K562 (cell line): ENCODE measurements around the gene IRS1. TPM values are rescaled to one million over a fixed set of nuclear protein-coding genes. Genes with fewer than 3 reads are reported as not detected.

Source experiments
- ATAC-seq: fragments of 200-7000 bp; cut with Tn5 transposase; 3 replicates; pipeline ENCODE4 v1.9.1; 2020; ENCODE audit warnings: moderate library complexity
- BruUV-seq: library from RNA; stranded (reverse); fragments of 400-500 nt; replicated peaks from 2 replicates; lab custom pipeline; 2021; lab: Mats Ljungman, UMichigan
- CTCF ChIA-PET: fragments of 300-600 bp; formaldehyde crosslinking; extraction: SDS; loops from one replicate; lab custom pipeline; 2021; ENCODE audit warnings: low intra/inter-chr PET ratio; lab: Yijun Ruan, JAX
- POLR2A ChIA-PET: fragments of 300-600, 350-650 bp; sonication (Branson Sonifier 250); formaldehyde crosslinking; extraction: SDS; loops from one replicate; lab custom pipeline; 2021; ENCODE audit warnings: antibody characterized with exemption, inconsistent platforms; lab: Yijun Ruan, JAX
- DNase-seq, 4 experiments: peaks; one replicate each; pipeline versions ENCODE4 v3.0.0 to v3.0.0-alpha.2; 2011 to 2018; ENCODE audit warnings: low spot score in 3 of 4, mixed read lengths in 3 of 4; ENCODE audit errors: extremely low read depth in 1 of 4
- FAIRE-seq: peaks from 2 replicates; lab custom pipeline; 2011; peaks lifted over from hg19 to GRCh38; lab: Jason Lieb, UNC
- H2AFZ ChIP-seq: 2 replicates; pipeline ENCODE4 v1.6.0; 2011; ENCODE audit warnings: low read depth, low read length, control low read depth, inconsistent platforms
- H3K27ac ChIP-seq: fragments of 200-600 bp; 3 replicates; pipeline ENCODE4 v1.8.0; 2011; ENCODE audit warnings: low read depth, mild to moderate bottlenecking, control low read depth, inconsistent platforms, low read length, moderate library complexity, mixed read lengths; ENCODE audit errors: extremely low read depth
- H3K27me3 ChIP-seq, 2 experiments: fragments of 300-600 bp in 1 of 2; 2 replicates in 1 of 2; 3 replicates in 1 of 2; pipeline versions ENCODE4 v1.6.0 to v1.8.0; 2011; ENCODE audit warnings: inconsistent platforms in 2 of 2, low read length in 2 of 2, mild to moderate bottlenecking in 1 of 2, mixed read lengths in 1 of 2, moderate library complexity in 1 of 2; ENCODE audit not compliant: control insufficient read depth in 2 of 2, insufficient read depth in 2 of 2
- H3K36me3 ChIP-seq: fragments of 300-600 bp; 3 replicates; pipeline ENCODE4 v1.8.0; 2011; ENCODE audit warnings: mild to moderate bottlenecking, low read length, inconsistent platforms; ENCODE audit not compliant: control insufficient read depth, insufficient read depth
- H3K4me1 ChIP-seq, 2 experiments: fragments of 200-600 bp in 1 of 2; replicated peaks in 1 of 2; 2 replicates in 1 of 2; 3 replicates in 1 of 2; pipeline versions ENCODE4 v1.5.1 to v1.8.0; 2011; ENCODE audit warnings: inconsistent platforms in 2 of 2, low read length in 2 of 2, mild to moderate bottlenecking in 1 of 2, mixed read lengths in 1 of 2, moderate library complexity in 1 of 2; ENCODE audit not compliant: control insufficient read depth in 2 of 2, insufficient read depth in 2 of 2
- H3K4me2 ChIP-seq: 2 replicates; pipeline ENCODE4 v1.6.1; 2011; ENCODE audit warnings: low read length, control low read depth, inconsistent platforms, mixed read lengths; ENCODE audit not compliant: insufficient read depth
- H3K4me3 ChIP-seq: fragments of 200-600 bp; sonication (generic), shearing (Covaris generic); 2 replicates; pipeline ENCODE4 v1.5.1; 2016; ENCODE audit warnings: control low read depth, inconsistent platforms
- H3K79me2 ChIP-seq: fragments of 200-600 bp; 3 replicates; pipeline ENCODE4 v1.8.0; 2011; ENCODE audit warnings: low read length, inconsistent platforms; ENCODE audit not compliant: control insufficient read depth, insufficient read depth
- H3K9ac ChIP-seq, 2 experiments: 2 replicates each; pipeline versions ENCODE4 v1.6.0 to v1.6.1; 2011; ENCODE audit warnings: low read depth in 2 of 2, low read length in 2 of 2, control low read depth in 1 of 2, inconsistent platforms in 1 of 2, mild to moderate bottlenecking in 1 of 2, mixed read lengths in 1 of 2; ENCODE audit not compliant: insufficient read depth in 1 of 2
- H3K9me1 ChIP-seq: one replicate; pipeline ENCODE4 v1.6.0; 2011; ENCODE audit warnings: inconsistent platforms, mild to moderate bottlenecking, low read length, moderate library complexity; ENCODE audit not compliant: control insufficient read depth, insufficient read depth
- H3K9me3 ChIP-seq: replicated peaks from 2 replicates; pipeline ENCODE4 v1.5.1; 2011; ENCODE audit warnings: low read depth, low read length, inconsistent platforms; ENCODE audit not compliant: control insufficient read depth, insufficient read depth
- H4K20me1 ChIP-seq: replicated peaks from 2 replicates; pipeline ENCODE4 v1.6.1; 2011; ENCODE audit warnings: low read length, inconsistent platforms, mixed read lengths; ENCODE audit not compliant: control insufficient read depth, insufficient read depth
- BMI1 ChIP-seq: fragments of 150-350 bp; IDR thresholded peaks from 2 replicates; pipeline ENCODE4 v1.6.1; 2014; ENCODE audit warnings: low read length
- CCAR2 ChIP-seq: fragments of 200-400 bp; formaldehyde crosslinking; IDR thresholded peaks from 2 replicates; pipeline ENCODE4 v1.6.1; 2017; ENCODE audit warnings: mild to moderate bottlenecking, low read depth, low read length
- JUND ChIP-seq, 2 experiments: IDR thresholded peaks; 2 replicates in 1 of 2; 3 replicates in 1 of 2; pipeline ENCODE4 v1.6.1; 2011; ENCODE audit warnings: borderline replicate concordance in 2 of 2, low read depth in 2 of 2, low read length in 2 of 2, improper control_type of control experiment in 1 of 2, missing biosample characterization in 1 of 2, missing genetic modification characterization in 1 of 2, missing genetic modification reagents in 1 of 2
- RBBP5 ChIP-seq: fragments of 200-600 bp; sonication (generic); IDR thresholded peaks from 2 replicates; pipeline ENCODE4 v1.6.1; 2012; ENCODE audit warnings: borderline replicate concordance, mild to moderate bottlenecking, low read length, control low read depth, inconsistent platforms; ENCODE audit not compliant: insufficient read depth, poor library complexity, severe bottlenecking
- RFX1 ChIP-seq: fragments of 450-650 bp; IDR thresholded peaks from 2 replicates; pipeline ENCODE4 v1.6.1; 2016; ENCODE audit warnings: mild to moderate bottlenecking, moderate library complexity
- SRSF1 ChIP-seq: fragments of 200-400 bp; formaldehyde crosslinking; IDR thresholded peaks from 2 replicates; pipeline ENCODE4 v1.6.1; 2017; ENCODE audit warnings: mild to moderate bottlenecking, low read depth, low read length, moderate library complexity
- STAT5B ChIP-seq: fragments of 250-450 bp; sonication (Bioruptor Pico); IDR thresholded peaks from 2 replicates; pipeline ENCODE4 v1.8.0; 2021; ENCODE audit warnings: mild to moderate bottlenecking, inconsistent platforms
- XRCC5 ChIP-seq: fragments of 200-400 bp; formaldehyde crosslinking; IDR thresholded peaks from 2 replicates; pipeline ENCODE4 v1.6.1; 2017; ENCODE audit warnings: low read depth, mild to moderate bottlenecking, low read length
- ZNF655 ChIP-seq: fragments of 250-450 bp; sonication (Bioruptor Pico); IDR thresholded peaks from 2 replicates; pipeline ENCODE4 v1.5.0; 2021
- WGBS: fragments of 100-300 bp; shearing (Covaris generic); methylation state at CpG from one replicate; pipeline ENCODE4 v1.1.6; 2016; ENCODE audit warnings: low coverage, mixed read lengths; ENCODE audit not compliant: insufficient coverage; ENCODE audit errors: missing lambda C conversion rate; 5-methylcytosine and 5-hydroxymethylcytosine counted together
- in situ Hi-C: fragments of 300-500 bp; cut with MboI; formaldehyde crosslinking; loops from 4 replicates; pipeline ENCODE4 v1.15.0; 2018; ENCODE audit warnings: inconsistent platforms, mixed read lengths
- intact Hi-C: fragments of 100-400 bp; cut with micrococcal nuclease; formaldehyde crosslinking; loops from 2 replicates; pipeline ENCODE4 v1.14.2; 2022
- polyA plus RNA-seq, 8 experiments: library from polyadenylated mRNA; depleted of rRNA in 4 of 8; stranded (reverse) in 5 of 8; unstranded in 3 of 8; fragments of >200 nt; fragmentation: Nextera tagmentation in 2 of 8; fragmentation: Illumina TruSeq in 1 of 8; extraction: Ambion mirVana in 2 of 8; extraction: Trizol in 1 of 8; gene quantifications; 2 replicates each; pipeline versions ENCODE4 v1.2.1 to v1.2.3, GENCODE V29; 2011 to 2014; ENCODE audit warnings: inconsistent platforms in 1 of 8, missing spikeins in 1 of 8
- total RNA-seq, 7 experiments: library from RNA; depleted of rRNA in 6 of 7; stranded (reverse); fragments of >200 nt in 6 of 7; fragmentation: Illumina TruSeq in 2 of 7; extraction: Trizol in 2 of 7; gene quantifications; 2 replicates each; pipeline versions ENCODE4 v1.2.1 to v1.2.3, GENCODE V29; 2011 to 2021; ENCODE audit warnings: low replicate concordance in 1 of 7
- TF ChIP-seq, protein P1 (sequence below): sonication (generic); formaldehyde crosslinking; IDR thresholded peaks from 2 replicates; pipeline ENCODE4 v1.8.1; 2023; ENCODE audit warnings: mild to moderate bottlenecking, missing genetic modification reagents
- TF ChIP-seq, protein P2 (sequence below): fragments of 250-450 bp; sonication (Bioruptor Pico); IDR thresholded peaks from 2 replicates; pipeline ENCODE4 v1.4.0; 2020; ENCODE audit warnings: mild to moderate bottlenecking, moderate library complexity, borderline replicate concordance

IRS1 gene
- total and polyA plus RNA-seq, 9 of the 15 experiments (the other 6 are each of a cell fraction or from before 2014, with no cell fraction given), result under 0.01 to 0.31 (median 0.08) TPM; not detected in 1

DNA sequence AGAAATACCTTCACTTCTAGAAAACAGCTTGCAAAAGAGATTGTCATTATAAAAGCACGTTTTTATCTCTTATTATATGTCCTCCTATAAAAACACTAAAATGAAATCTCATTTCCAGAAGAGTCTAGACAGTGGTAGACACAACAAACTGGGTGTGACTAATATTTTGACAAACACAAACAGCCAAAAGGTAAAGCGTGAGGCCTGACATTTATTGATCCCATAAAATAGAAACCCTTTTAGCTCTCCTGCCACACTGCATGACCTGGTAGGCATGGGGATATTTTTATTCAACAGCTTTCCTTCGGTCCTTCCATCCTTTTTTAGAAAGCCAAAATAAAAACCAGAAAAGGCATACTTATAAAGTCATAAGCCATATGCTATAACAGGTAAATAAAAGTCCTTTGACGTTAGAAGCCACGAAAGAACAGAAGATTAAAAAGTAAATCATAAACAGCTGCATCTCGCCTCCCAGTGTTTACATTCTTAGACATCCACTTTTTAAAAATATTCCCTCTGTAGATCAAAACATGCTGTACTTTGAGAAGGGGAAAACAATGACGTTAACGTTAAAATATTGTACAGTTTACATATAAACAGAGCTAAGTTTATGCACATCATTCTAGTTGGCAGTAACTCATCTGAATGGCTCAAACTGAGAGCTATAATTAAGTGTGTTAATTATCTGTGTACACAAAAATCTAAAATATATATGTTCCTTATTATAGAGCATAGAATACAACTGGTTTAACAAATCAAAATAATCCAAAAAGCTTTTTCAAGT lies 44.6 kb downstream of the IRS1 start (continued):
- TF ChIP-seq, protein P1, sequence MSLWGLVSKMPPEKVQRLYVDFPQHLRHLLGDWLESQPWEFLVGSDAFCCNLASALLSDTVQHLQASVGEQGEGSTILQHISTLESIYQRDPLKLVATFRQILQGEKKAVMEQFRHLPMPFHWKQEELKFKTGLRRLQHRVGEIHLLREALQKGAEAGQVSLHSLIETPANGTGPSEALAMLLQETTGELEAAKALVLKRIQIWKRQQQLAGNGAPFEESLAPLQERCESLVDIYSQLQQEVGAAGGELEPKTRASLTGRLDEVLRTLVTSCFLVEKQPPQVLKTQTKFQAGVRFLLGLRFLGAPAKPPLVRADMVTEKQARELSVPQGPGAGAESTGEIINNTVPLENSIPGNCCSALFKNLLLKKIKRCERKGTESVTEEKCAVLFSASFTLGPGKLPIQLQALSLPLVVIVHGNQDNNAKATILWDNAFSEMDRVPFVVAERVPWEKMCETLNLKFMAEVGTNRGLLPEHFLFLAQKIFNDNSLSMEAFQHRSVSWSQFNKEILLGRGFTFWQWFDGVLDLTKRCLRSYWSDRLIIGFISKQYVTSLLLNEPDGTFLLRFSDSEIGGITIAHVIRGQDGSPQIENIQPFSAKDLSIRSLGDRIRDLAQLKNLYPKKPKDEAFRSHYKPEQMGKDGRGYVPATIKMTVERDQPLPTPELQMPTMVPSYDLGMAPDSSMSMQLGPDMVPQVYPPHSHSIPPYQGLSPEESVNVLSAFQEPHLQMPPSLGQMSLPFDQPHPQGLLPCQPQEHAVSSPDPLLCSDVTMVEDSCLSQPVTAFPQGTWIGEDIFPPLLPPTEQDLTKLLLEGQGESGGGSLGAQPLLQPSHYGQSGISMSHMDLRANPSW (CRISPR knock-in tag), result no peak
- TF ChIP-seq ZNF655 (no peak), XRCC5 (no peak), RBBP5 (no peak)

DNA sequence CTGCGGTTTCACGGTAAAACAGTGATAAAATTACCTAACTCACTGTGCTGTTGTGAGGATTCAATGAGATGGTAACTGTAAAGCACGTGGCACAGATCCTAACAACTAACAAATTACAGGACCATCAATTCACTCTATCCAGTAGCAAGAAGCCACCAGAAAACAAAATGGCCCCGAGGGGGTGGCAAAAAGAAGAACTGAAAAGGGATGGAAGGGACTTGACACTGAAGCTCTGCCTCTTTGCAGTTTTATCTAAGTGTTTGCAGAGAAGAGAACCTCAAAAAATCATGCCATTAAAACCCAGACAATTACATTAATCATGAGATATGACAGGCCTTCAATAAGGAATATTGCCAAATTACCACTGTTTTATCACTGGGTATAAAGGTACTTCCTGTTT lies 46.7 kb downstream of the IRS1 start:
- H3K4me3 ChIP-seq, result no peak overlapping the region
- no peaks in the 10 kb centered on the region for H3K27me3 ChIP-seq
- H3K9me3 ChIP-seq, result no peaks in the 10 kb centered on the region
- H3K9me1 ChIP-seq, result no peaks in the 10 kb centered on the region
- intact Hi-C loops, result no loop called here
- FAIRE-seq (no peak), DNase-seq (no peak), ATAC-seq (no peak)
- POLR2A ChIA-PET, result no interaction called here
- H3K27ac ChIP-seq, result no peak overlapping the region
- CTCF ChIA-PET, result no interaction called here
- H3K4me1 ChIP-seq, result no peaks in the 10 kb centered on the region; a peak in 1 of 5 replicates
- no peaks in the 10 kb centered on the region for H4K20me1 ChIP-seq
- 6% methylated on average over 2 of the region's 4 CpGs for WGBS
- no TSS peak for BruUV-seq
- no peaks in the 10 kb centered on the region for H3K79me2 ChIP-seq
- H3K36me3 ChIP-seq, result no peaks in the 10 kb centered on the region
- H3K4me2 ChIP-seq, result no peak overlapping the region
- no peak overlapping the region for H3K9ac ChIP-seq
- in situ Hi-C loops, result no loop called here
- peak overlapping the region; percentile 39; the same call in 1 of the 2 replicates for H2AFZ ChIP-seq
- TF ChIP-seq RFX1 (no peak), JUND (IDR thresholded peaks at IDR 0.05; ENCODE audit: borderline replicate concordance, low read depth, low read length) (no peak), JUND (tag; IDR thresholded peaks at IDR 0.05; ENCODE audit: borderline replicate concordance, low read depth, low read length) (no peak), CCAR2 (no peak), SRSF1 (no peak), BMI1 (no peak), STAT5B (CRISPR knock-in tag) (no peak)
- TF ChIP-seq, protein P2, sequence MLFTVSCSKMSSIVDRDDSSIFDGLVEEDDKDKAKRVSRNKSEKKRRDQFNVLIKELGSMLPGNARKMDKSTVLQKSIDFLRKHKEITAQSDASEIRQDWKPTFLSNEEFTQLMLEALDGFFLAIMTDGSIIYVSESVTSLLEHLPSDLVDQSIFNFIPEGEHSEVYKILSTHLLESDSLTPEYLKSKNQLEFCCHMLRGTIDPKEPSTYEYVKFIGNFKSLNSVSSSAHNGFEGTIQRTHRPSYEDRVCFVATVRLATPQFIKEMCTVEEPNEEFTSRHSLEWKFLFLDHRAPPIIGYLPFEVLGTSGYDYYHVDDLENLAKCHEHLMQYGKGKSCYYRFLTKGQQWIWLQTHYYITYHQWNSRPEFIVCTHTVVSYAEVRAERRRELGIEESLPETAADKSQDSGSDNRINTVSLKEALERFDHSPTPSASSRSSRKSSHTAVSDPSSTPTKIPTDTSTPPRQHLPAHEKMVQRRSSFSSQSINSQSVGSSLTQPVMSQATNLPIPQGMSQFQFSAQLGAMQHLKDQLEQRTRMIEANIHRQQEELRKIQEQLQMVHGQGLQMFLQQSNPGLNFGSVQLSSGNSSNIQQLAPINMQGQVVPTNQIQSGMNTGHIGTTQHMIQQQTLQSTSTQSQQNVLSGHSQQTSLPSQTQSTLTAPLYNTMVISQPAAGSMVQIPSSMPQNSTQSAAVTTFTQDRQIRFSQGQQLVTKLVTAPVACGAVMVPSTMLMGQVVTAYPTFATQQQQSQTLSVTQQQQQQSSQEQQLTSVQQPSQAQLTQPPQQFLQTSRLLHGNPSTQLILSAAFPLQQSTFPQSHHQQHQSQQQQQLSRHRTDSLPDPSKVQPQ (CRISPR knock-in tag), result no peak
